Measurements from ENCODE around the gene WDR20. TPM values are rescaled to one million over a fixed set of nuclear protein-coding genes. Genes with fewer than 3 reads are reported as not detected.
"Not testable (repeated sequence)": the region's sequence is repeated elsewhere in the genome, so short reads cannot be mapped to it uniquely, and the experiment has no call there.

WDR20 gene
- polyA plus RNA-seq, 4 donors: 23.4 to 32.5 (median 27.9) TPM

- no peak for DNase-seq (ENCODE audit: low read depth in 4 of 4, low spot score in 3 of 4)
Measured at GRCh38 chr14:102164241-102164641, 24.5 kb downstream of the WDR20 start.

DNA sequence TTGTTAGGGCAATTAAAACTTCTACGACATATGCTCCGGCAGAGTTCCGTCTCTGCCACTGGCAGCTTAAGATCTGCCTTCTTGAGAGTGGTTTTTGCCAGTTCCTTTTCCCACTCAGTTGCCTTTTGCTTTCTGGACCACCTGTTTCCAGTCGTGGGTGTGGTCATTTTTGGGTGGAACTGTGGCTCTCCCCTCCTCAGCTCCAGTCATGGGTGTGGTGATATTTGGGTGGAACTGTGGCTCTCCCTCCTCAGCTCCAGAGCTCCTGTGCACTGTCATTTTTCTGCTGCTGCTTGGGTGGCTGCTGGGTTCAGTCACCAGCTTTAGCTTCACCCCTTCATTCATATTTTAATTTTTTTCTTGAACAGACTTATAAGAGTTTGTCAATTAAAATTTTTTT lies 25.3 kb downstream of the WDR20 start:
- no peak for DNase-seq (ENCODE audit: low read depth in 4 of 4, low spot score in 3 of 4)

GRCh38 chr14:102170061-102170460 lies 30.4 kb downstream of the WDR20 start:
- no peak for DNase-seq (ENCODE audit: low read depth in 4 of 4, low spot score in 3 of 4)

DNA sequence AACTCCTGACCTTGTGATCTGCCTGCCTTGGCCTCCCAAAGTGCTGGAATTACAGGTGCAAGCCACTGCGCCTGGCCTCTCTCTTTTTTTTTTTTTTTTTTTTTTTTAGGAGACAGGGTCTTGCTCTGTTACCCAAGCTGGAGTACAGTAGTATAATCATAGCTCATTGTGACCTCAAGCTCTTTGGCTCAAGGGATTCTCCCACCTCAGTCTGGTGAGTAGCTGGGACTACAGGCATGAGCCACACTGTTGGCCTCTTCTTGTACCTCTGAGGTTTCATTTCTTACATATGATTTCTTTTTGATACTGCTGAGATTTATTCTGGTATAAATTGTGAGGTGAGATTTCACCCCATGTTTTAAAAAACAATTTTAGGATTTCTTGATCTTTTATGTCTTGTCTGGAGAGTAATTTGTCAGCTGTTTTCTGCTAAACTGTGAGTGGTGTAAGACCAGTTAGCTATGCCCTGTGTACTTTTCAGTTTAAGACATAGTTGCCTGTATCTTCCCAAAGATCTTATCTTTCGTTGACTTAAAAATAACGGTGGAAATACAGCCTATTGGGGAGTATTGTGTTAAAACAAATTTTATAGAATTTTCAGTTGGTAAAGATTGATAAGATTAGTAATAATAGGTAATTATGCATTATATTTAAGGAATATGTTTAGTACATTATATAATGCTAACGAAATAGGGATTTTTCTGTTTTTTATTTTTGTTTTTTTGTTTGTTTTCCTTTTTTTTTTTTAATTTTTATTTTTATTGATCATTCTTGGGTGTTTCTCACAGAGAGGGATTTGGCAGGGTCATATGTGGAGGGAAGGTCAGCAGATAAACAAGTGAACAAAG lies 31.7 kb downstream of the WDR20 start:
- DNase-seq (ENCODE audit: low read depth in 4 of 4, low spot score in 3 of 4): no peak

DNA sequence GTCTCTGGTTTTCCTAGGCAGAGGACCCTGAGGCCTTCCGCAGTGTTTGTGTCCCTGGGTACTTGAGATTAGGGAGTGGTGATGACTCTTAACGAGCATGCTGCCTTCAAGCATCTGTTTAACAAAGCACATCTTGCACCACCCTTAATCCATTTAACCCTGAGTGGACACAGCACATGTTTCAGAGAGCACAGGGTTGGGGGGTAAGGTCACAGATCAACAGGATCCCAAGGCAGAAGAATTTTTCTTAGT lies 32.2 kb downstream of the WDR20 start:
- DNase-seq (ENCODE audit: low read depth in 4 of 4, low spot score in 3 of 4): not testable (repeated sequence)

GRCh38 chr14:102172721-102173120 lies 33.0 kb downstream of the WDR20 start:
- DNase-seq (ENCODE audit: low read depth in 4 of 4, low spot score in 3 of 4): not testable (repeated sequence)

- no peak for DNase-seq (ENCODE audit: low read depth in 4 of 4, low spot score in 3 of 4)
Measured at GRCh38 chr14:102177161-102177560, 37.5 kb downstream of the WDR20 start.

- DNase-seq (ENCODE audit: low read depth in 4 of 4, low spot score in 3 of 4): no peak
Measured at GRCh38 chr14:102178806-102179205, 39.1 kb downstream of the WDR20 start.

GRCh38 chr14:102180248-102180998 lies 40.7 kb downstream of the WDR20 start:
- no peak for DNase-seq (ENCODE audit: low read depth in 4 of 4, low spot score in 3 of 4)

DNA sequence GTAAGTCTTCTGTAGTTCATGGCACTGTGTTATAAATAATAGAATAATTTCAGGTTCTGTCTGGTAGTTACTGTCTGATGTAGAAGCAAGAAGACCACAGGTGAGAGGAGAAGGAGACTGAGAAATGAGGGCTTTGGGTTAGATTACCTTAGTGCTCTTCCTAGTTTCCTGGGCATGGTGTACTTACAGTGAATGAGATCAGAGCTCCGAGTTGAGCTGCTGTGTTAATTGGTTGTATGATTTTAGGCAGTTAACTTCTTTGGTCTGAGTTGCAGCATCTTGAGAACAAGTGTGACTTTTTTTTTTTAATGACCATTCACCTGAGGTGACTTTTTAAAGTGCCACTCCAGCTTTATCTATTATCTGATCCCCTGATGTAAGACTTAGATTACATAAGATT lies 41.5 kb downstream of the WDR20 start:
- DNase-seq (ENCODE audit: low read depth in 4 of 4, low spot score in 3 of 4): no peak

GRCh38 chr14:102182190-102182589 lies 42.5 kb downstream of the WDR20 start:
- no peak for DNase-seq (ENCODE audit: low read depth in 4 of 4, low spot score in 3 of 4)

- DNase-seq (ENCODE audit: low read depth in 4 of 4, low spot score in 3 of 4): no peak
Measured at GRCh38 chr14:102182936-102183619, 43.4 kb downstream of the WDR20 start.

GRCh38 chr14:102183886-102184285 lies 44.2 kb downstream of the WDR20 start:
- no peak for DNase-seq (ENCODE audit: low read depth in 4 of 4, low spot score in 3 of 4)

GRCh38 chr14:102184316-102185035 lies 44.8 kb downstream of the WDR20 start:
- no peak for DNase-seq (ENCODE audit: low read depth in 4 of 4, low spot score in 3 of 4)

DNA sequence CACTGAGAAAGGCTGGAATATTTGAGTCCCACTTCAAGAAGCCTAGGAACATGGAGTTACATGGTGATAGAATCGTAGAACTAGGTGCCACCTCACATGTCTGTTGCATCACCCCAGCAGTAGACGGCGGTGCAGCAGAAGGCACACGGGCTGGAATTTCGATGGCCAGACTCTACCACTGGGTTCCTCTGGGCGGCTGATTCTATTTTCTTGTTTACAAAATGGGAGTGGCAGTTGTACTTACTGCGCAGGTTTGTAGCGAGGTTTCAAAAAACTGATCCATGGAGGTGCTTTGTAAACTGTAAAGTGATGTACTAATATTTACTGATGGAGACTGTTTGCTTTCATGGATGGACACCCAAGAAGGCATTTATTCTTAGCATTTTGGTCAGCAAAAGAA lies 45.7 kb downstream of the WDR20 start:
- no peak for DNase-seq (ENCODE audit: low read depth in 4 of 4, low spot score in 3 of 4)

GRCh38 chr14:102187044-102187443 lies 47.3 kb downstream of the WDR20 start:
- no peak for DNase-seq (ENCODE audit: low read depth in 4 of 4, low spot score in 3 of 4)

DNA sequence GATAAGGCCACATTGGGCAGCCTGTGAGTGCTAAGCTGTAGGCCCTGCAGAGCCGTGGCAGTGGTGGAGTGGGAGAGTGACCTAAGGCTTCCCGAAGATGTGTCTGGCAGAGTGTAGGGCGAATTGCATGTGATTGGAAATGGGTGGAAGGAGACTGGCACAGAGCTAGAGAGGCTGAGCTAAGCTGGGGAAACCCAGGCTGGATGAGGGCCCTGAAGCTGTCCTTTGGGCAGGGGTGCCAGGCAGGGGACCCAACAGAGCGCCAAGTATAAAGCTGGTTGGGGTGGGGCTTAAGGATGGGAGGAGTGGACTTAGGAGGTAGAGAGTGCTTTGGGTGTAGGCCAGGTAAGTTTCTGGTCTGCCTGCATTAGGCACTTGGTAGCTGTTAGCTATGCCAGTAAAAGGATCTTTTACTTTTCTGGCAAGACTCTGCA lies 47.9 kb downstream of the WDR20 start:
- no peak for DNase-seq (ENCODE audit: low read depth in 4 of 4, low spot score in 3 of 4)

DNA sequence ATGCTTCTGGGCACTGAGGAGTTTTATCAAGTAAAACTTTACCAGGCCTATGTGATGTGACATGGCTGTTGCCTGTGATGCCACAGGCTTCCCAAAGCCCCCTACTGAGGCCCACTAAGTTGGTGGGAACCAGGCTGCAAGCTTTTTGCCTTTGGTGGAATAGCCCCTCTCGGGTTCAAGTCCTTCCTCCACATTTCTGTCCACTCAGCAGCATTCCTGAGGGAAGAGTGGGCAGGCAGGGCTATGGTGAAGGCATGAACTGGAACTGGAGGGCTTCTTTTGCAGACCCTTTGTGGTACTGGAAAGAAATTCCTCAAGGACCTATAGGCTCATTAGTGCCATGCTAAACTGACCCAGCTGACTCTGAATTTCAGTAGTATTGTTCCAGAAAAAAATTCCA lies 48.5 kb downstream of the WDR20 start:
- DNase-seq (ENCODE audit: low read depth in 4 of 4, low spot score in 3 of 4): no peak

- DNase-seq (ENCODE audit: low read depth in 4 of 4, low spot score in 3 of 4): no peak
Measured at GRCh38 chr14:102189874-102190273, 50.2 kb downstream of the WDR20 start.

DNA sequence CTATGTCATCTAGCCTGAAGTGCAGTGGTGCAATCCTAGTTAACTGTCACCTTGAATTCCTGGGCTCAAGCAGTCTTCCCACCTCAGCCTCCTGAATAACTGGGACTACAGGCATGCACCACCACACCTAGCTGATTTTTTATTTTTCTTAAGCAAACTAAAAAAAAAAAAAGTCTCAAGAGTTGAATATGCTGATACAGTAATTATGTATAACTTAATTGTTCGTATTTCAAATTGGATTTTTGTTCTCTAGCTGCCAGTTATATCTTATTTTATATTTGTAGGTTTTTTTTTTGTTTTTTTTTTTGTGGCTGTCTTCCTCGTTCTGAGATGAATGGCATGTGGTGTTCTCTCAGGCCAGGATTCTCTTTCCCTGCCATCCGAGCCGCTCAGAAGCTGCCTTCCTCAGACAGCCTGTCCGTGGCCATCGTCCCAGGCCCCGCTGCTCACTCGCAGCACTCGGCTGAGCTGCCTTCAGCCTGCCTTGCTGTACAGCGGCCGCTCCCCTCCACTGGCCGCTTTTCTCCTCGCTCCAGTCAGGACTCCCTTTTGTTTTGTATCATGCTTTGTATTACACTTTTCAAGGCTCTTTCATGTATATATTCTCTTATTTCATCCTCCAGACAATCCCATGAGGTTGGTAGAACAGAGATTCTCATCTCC lies 53.3 kb downstream of the WDR20 start:
- no peak for DNase-seq (ENCODE audit: low read depth in 4 of 4, low spot score in 3 of 4)
